GM12872 (cell line): ENCODE data around the gene TNS2.

Experiments used
- CTCF ChIP-seq: IDR thresholded peaks from 3 replicates; pipeline ENCODE4 v1.5.1; 2011; ENCODE audit warnings: low read depth, mild to moderate bottlenecking, low read length, moderate library complexity; ENCODE audit not compliant: insufficient read depth

The TNS2 gene

DNA sequence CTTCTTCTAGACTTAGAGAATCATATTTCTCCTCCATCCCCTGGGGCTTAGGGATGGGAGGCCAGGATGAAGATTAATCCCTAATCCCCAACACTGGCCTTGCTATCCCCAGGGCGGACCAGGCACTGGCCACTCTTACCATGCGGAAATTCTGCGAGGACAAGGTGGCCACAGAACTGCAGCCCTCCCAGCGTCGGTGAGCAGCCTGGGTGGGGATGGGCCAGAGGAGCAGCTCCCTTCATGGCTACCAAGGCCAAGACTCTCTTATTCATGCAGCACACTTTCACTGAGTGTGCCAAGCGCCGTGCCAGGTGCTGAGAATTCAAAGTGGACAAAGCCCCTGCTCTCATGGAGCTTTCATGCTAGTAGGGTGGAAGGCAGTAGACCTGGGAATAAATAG is 7.0 kb downstream of the TNS2 start:
- no peak for TF ChIP-seq CTCF

DNA sequence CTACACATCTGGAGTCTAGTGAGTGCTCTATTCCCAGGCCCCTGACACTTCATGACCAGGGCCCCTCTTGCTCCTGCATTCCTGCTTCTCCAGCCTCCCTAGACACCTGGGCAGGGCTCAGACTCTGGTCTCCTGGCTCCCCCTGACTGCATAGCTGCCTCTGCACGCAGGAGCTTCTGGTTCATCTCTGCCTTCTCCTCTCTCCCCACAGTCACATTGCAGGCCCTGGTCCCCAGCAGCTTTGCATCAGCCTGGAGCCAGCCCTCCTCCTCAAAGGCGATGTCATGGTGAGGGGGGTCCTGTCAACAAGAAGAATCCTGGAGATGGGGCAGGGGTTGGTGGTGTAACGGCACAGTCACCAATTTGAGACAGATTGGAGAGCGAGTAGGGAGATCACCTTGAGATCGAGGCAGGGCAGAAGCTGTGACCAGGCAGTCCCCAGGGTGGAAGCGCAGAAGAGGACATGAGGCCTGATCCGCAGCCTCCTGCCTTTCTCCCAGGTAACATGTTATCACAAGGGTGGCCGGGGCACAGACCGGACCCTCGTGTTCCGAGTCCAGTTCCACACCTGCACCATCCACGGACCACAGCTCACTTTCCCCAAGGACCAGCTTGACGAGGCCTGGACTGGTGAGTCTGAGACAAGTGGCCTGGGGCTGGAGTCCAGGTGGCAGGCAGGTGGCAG is 8.1 kb downstream of the TNS2 start:
- no peak for TF ChIP-seq CTCF

- no peak for TF ChIP-seq CTCF
Measured at GRCh38 chr12:53058674-53059433, 9.0 kb downstream of the TNS2 start.

DNA sequence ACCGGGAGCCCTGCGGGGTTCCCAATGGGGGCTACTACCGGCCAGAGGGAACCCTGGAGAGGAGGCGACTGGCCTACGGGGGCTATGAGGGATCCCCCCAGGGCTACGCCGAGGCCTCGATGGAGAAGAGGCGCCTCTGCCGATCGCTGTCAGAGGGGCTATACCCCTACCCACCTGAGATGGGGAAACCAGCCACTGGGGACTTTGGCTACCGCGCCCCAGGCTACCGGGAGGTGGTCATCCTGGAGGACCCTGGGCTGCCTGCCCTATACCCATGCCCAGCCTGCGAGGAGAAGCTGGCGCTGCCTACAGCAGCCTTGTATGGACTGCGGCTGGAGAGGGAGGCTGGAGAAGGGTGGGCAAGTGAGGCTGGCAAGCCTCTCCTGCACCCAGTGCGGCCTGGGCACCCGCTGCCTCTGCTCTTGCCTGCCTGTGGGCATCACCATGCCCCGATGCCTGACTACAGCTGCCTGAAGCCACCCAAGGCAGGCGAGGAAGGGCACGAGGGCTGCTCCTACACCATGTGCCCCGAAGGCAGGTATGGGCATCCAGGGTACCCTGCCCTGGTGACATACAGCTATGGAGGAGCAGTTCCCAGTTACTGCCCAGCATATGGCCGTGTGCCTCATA is 9.7 kb downstream of the TNS2 start:
- no peak for TF ChIP-seq CTCF

DNA sequence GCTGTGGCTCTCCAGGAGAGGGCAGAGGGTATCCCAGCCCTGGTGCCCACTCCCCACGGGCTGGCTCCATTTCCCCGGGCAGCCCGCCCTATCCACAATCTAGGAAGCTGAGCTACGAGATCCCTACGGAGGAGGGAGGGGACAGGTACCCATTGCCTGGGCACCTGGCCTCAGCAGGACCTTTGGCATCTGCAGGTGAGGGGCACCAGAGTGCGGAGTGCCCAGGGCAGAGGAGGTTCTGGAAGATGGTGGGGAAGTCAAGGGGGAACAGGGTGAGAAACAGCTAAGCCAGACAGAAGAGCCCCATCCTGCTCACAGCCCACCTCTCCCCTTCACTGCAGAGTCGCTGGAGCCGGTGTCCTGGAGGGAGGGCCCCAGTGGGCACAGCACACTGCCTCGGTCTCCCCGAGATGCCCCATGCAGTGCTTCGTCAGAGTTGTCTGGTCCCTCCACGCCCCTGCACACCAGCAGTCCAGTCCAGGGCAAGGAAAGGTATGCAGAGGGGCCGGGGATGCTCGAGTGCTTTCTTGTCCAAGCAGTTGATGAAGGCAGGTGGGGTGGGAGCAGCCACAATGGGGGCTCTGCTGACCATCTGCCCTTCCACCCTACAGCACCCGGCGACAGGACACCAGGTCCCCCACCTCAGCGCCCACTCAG is 10.3 kb downstream of the TNS2 start:
- no peak for TF ChIP-seq CTCF

DNA sequence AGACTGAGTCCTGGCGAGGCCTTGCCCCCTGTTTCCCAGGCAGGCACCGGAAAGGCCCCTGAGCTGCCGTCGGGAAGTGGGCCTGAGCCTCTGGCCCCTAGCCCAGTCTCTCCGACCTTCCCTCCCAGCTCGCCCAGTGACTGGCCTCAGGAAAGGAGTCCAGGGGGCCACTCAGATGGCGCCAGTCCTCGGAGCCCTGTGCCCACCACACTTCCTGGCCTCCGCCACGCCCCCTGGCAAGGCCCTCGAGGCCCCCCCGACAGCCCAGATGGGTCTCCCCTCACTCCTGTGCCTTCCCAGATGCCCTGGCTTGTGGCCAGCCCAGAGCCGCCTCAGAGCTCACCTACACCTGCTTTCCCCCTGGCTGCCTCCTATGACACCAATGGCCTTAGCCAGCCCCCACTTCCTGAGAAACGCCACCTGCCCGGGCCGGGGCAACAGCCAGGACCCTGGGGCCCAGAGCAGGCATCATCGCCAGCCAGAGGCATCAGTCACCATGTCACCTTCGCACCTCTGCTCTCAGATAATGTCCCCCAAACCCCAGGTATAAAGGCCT is 10.9 kb downstream of the TNS2 start:
- TF ChIP-seq CTCF, result no peak
